IPS-15b (cell line): Measurements from ENCODE around the gene NKAIN4.

Experiments
- H3K27me3 ChIP-seq: one replicate; pipeline ENCODE4 v1.6.1; 2013; ENCODE audit warnings: low read length; ENCODE audit not compliant: control insufficient read depth, insufficient read depth
- H3K36me3 ChIP-seq: one replicate; pipeline ENCODE4 v1.6.1; 2013; ENCODE audit warnings: low read length; ENCODE audit not compliant: control insufficient read depth, insufficient read depth
- H3K4me1 ChIP-seq: one replicate; pipeline ENCODE4 v1.6.1; 2013; ENCODE audit warnings: mild to moderate bottlenecking, low read length; ENCODE audit not compliant: control insufficient read depth, insufficient read depth
- H3K4me3 ChIP-seq: one replicate; pipeline ENCODE4 v1.5.1; 2013; ENCODE audit warnings: low read depth, low read length
- H3K9ac ChIP-seq: one replicate; pipeline ENCODE4 v1.6.1; 2013; ENCODE audit warnings: low read depth, mild to moderate bottlenecking, low read length
- H3K9me3 ChIP-seq: one replicate; pipeline ENCODE4 v1.6.1; 2013; ENCODE audit warnings: mild to moderate bottlenecking, low read length; ENCODE audit not compliant: control insufficient read depth, insufficient read depth

The NKAIN4 gene

DNA sequence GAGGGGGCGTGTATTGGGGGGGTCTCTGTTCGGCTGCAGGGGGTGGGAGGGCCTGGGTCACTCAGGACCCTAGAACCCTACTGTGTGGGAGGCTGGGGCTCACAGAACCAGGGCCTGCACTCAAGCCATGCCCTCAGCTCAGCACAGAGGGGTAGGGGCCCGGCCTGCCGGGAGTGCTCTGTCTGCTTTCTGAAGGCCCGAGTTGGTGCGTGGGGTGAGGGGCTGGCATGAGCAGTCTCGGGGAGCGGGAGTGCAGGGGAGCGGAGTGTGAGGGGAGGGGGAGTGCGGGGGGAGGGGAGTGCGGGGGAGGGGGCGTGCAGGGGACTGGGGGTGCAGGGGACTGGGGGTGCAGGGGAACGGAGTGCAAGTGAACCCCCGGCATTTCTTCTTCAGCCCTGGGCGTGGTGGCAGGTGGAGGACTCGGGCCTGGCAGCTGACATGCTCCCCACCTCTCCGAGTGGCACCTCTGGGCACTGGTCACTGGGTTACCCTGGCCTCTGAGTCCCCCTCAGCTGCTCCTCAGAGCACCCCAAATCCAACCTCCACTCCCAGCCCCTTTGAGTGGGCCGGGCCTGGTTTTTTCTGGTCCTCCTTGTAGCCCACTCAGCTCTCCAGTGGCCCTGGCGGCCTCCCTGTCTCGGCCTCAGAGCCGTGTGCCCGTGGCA lies 39.7 kb upstream of the NKAIN4 start:
- Histone ChIP-seq H3K4me3 (no peak overlapping the region), H3K27me3 (peaks cover 4% of the 10 kb centered on the region), H3K9ac (no peak overlapping the region), H3K4me1 (peaks cover 3% of the 10 kb centered on the region), H3K9me3 (no peaks in the 10 kb centered on the region), H3K36me3 (peaks cover 8% of the 10 kb centered on the region)

DNA sequence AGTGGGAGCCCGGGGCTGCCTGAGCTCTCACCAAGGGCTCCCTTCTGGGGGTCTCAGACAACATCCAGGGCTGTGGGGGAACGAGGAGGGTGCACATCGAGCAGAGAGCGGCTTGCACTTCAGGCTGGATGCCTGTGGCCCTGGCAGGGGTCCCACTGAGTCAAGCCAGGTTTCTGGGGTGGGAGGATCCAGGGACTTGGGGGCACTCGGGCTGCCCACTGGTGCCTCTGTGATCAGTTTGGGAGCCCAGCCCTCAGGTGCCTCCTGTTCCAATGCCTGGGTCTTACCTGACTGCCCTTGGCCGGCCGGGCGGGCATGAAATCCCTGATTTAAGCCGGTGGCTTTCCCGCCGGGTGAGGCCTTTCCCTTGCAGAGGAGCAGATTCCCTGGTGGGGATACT lies 39.2 kb upstream of the NKAIN4 start:
- H3K27me3 ChIP-seq: peaks cover 4% of the 10 kb centered on the region
- peaks cover 13% of the 10 kb centered on the region for H3K36me3 ChIP-seq
- no peak overlapping the region for H3K4me3 ChIP-seq
- H3K9ac ChIP-seq: no peak overlapping the region
- no peaks in the 10 kb centered on the region for H3K9me3 ChIP-seq
- peaks cover 3% of the 10 kb centered on the region for H3K4me1 ChIP-seq

DNA sequence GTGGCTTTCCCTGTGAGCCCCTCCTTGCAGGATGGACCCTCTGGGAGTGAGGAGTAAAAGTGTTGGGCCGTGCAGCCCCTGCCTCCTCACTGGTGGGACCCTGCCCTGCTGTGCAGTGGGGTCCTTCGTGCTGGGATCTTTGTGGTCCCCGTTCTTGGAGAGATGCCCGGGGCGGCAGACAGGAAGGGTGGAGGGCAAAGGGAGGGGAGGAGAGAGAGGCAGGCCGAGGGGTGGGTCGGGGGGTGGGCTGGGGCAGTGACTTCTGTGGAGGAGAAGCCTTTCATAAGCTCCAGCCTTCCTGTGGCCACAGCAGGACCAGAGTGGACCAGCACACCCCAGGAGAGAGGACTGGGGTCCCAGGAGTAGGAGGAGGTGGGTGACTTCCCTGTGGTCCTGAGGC lies 38.6 kb upstream of the NKAIN4 start, which contains the start of gene COL20A1:
Gene COL20A1 (plus strand): TSS at position 283 of the 400 bp plus-strand sequence. CDS start 1,922 bp downstream, outside the sequence.
- Histone ChIP-seq H3K9ac (no peak within 1 kb of the TSS), H3K4me1 (peaks cover 3% of the 10 kb centered on the region), H3K36me3 (peaks cover 19% of the 10 kb centered on the region), H3K9me3 (no peaks in the 10 kb centered on the region), H3K27me3 (peaks cover 4% of the 10 kb centered on the region), H3K4me3 (no peak within 1 kb of the TSS)

DNA sequence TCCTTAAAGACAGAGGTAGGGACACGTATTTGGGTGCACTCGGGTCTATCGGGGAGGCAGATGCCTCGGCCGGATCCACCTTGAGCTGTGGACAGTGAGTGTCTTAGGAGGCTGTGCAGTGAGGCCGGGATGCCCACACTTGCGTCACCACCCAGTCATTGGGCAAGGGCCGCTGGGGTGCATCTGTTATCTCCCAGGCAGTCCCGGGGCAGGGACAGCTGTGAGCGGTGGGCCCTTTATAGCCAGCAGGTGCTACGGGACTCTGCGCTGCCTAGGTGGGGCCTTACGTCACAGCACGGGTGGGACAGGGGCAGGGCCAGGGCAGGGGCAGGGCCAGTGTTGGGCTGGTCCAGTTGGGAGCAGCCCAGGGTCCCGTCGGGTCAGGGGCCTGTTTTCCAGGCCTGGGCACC lies 38.0 kb upstream of the NKAIN4 start:
- H3K9ac ChIP-seq: no peak overlapping the region
- H3K36me3 ChIP-seq: peaks cover 23% of the 10 kb centered on the region
- H3K27me3 ChIP-seq: peaks cover 4% of the 10 kb centered on the region
- H3K4me3 ChIP-seq: no peak overlapping the region
- H3K4me1 ChIP-seq: peaks cover 3% of the 10 kb centered on the region
- no peaks in the 10 kb centered on the region for H3K9me3 ChIP-seq

DNA sequence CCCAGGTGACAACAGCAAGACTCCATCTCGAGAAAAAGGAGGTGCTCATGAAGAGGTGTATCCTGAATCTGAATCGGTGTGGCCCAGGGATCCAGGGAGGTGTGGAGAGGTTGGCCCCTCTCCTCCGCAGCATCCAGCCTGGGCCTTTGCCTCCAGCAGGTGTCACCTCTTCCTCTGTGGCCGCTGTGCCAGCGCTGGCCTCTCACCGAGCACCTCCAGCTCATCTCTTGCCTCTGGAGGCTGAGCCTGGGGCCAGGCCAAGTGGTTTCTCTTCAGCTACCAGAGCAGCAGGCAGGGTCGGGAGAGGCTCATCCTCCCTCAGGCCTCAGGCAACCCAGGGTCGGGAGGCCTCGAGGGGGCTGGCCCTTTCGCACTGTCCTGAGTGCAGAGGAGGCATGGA lies 37.5 kb upstream of the NKAIN4 start:
- H3K9me3 ChIP-seq: no peaks in the 10 kb centered on the region
- no peak overlapping the region for H3K9ac ChIP-seq
- peaks cover 4% of the 10 kb centered on the region for H3K27me3 ChIP-seq
- peaks cover 26% of the 10 kb centered on the region for H3K36me3 ChIP-seq
- H3K4me3 ChIP-seq: no peak overlapping the region
- H3K4me1 ChIP-seq: peaks cover 3% of the 10 kb centered on the region

DNA sequence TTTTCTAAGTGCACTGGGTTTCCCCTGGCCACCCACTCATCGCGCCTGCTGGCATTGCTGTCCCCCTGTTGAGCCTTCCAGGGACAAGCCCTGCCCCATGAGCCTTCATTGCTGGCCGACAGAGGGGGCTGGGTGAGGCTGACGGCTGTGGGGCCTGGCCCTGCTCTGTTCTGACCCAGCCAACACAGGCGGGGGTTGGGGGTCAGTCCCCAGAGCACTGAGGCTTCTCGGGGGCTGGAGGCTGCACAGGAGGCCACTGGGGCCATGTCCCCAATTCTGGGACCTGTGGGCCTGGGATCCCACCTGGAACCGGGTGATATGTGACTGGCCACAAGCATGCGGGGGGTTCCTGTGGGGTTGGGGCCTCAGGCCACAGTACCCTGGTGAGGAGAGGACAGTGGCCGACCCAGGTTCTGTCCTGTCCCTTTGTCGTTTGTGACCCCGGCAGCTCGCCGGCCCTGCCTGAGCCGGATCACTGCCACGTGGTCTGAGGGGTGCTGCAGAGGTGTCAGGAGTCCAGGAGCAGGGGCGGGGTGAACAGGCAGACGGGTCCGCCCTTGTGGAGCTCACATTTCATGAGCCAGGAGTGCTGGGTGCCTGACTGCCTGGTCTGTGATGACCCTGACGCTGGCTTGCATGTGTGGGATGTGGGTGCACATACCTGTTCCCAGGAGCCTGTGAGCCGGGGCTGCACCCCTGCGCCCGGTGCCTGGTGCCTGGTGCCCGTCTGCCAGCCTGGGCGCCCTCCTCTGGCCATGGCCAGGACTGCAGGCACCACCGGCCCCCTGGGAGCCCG lies 36.6 kb upstream of the NKAIN4 start:
- Histone ChIP-seq H3K4me1 (no peaks in the 10 kb centered on the region), H3K9ac (no peak overlapping the region), H3K36me3 (peaks cover 34% of the 10 kb centered on the region), H3K9me3 (no peaks in the 10 kb centered on the region), H3K4me3 (no peak overlapping the region), H3K27me3 (peaks cover 2% of the 10 kb centered on the region)

DNA sequence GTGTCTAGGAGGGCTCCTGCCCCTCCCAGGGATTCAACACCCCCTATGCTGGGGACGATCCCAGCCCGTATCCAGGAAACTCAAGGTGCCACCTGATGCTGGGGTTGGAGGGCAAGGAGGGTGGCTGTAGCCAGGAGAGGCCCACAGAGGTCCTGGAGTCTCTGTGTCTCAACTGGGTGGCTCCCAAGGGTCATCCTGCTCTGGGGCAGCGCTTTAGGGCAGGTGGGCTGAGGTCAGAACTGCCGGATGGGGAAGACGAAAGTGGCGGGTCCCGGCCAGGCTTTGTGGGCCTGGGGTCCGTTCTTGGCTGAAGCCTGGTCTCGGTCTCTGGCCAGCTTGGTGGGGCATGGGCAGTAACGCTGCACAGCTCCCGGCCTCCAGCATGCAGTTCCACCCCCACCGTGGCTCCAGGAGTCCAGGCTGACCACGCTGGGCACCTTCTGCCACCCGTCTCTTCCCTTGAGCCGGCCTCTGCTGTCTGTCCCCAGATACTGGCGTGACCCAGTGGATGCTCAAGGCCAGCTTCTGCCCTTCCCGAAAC lies 35.9 kb upstream of the NKAIN4 start:
- H3K27me3 ChIP-seq: peaks cover under 1% of the 10 kb centered on the region
- H3K4me1 ChIP-seq: no peaks in the 10 kb centered on the region
- H3K36me3 ChIP-seq: peaks cover 40% of the 10 kb centered on the region
- no peaks in the 10 kb centered on the region for H3K9me3 ChIP-seq
- H3K4me3 ChIP-seq: no peak overlapping the region
- H3K9ac ChIP-seq: no peak overlapping the region

DNA sequence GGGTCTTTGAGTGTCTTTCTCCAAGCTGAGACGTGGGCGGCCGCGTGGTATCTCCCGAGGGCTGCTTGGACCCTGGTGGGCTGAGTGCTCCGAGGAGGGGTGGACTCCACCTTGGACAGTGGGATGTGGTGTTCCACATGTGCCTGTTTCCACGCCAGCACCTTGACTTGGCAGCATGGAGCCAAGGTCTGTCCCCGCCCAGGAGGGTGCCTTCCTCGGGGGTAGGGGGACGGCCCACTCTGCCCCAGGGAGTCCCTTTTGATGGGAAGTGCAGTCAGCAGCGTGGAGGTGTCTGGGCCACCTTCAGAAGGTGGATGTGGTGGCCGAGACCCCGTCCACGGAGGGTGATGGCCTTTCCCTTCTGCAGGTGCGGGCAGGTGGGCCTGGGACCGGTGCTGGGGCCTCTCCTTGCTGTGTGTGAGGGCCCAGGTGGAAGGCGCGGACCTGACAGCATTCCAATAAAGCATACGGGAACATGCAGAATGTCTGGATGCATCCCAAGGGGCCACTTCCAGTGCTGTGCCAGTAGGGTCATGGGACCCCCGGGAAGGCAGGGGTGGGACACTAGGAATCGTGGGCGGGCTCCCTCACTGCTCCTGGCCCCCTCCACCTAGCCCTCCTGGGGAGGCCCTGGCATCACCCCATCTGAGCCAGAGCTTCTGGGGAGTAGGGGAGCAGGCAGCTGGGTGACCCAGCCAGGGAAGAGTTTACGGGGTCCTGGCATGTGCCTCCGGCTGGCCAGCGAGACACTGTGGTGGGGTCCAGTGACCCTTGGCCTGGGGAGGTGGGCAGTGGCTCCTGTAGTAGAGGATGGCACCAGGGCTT lies 35.3 kb upstream of the NKAIN4 start:
- peaks cover 46% of the 10 kb centered on the region for H3K36me3 ChIP-seq
- no peaks in the 10 kb centered on the region for H3K9me3 ChIP-seq
- no peak overlapping the region for H3K9ac ChIP-seq
- no peaks in the 10 kb centered on the region for H3K27me3 ChIP-seq
- H3K4me3 ChIP-seq: no peak overlapping the region
- H3K4me1 ChIP-seq: no peaks in the 10 kb centered on the region

DNA sequence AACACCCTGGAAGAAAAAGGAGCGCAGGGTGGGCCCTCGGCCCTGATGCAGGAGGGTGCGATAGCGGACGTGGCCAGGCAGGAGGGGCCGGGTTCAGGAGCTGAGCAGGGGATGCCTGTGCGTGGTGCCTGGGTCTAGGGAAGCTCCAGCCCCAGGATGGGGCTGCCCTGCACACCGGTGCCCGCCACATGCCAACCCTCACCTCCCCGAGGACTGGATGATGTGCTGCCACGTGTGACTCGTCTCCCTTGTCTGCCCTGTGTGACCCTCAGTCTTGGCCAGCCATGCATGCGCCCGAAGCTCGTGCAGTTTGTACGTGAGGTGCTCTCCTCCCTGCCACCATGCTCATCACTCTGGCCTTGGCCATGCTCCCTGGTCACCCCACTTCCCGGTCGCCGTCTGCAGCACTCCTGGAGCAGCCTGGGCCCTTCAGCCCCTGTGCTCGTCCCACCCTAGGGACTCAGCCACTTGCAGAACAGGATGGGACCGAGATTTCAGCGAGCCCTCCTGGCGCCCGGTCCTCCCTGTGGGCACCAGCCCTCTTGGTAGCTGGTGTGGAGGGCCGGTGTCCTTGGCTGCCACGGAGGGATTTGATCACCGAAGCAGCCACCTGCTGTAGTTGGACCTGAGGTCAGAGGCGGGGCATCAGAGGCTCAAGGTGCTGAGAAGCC lies 34.5 kb upstream of the NKAIN4 start:
- Histone ChIP-seq H3K9ac (no peak overlapping the region), H3K36me3 (peaks cover 53% of the 10 kb centered on the region), H3K9me3 (no peaks in the 10 kb centered on the region), H3K27me3 (no peaks in the 10 kb centered on the region), H3K4me1 (no peaks in the 10 kb centered on the region), H3K4me3 (no peak overlapping the region)

DNA sequence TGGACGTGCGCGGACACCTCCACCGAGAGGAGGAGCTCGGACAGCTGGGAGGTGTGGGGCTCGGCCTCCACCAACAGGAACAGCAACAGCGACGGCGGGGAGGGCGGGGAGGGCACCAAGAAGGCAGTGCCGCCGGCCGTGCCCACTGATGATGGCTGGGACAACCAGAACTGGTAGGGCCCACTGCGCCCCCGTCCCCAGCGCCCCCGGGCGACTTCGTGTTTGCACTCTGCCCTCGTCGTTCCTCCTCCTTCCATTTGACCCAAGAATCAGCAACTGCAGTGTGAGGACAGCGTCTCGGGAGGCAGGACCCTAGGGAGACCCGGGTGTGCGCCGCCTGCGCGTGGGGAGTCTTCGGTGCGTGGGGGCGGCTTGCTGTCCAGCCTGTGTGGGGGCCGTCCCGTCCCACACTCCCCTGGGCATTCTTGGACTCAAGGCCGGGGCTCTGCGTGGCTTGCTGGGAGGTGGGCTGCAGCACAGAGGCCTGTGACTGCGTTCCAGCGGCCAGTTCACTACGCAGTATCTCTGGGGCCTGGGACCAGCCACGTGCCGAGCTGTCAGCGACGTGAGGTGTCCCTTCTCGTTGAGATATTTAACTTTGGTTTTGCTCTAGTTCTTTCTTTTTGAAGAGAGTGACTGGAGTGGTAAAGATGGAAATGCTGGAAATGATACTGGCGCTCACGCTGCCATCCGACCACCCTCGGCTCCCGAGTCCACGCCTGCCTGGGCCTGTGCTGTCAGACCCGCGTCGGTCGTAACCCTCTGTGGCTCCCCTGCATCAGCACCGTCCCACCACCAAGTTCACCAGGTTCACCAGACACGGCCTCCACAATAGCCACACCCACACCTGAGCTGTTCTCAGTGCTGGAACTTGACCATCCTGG lies 33.7 kb upstream of the NKAIN4 start:
- H3K27me3 ChIP-seq: no peaks in the 10 kb centered on the region
- H3K4me1 ChIP-seq: no peaks in the 10 kb centered on the region
- H3K9me3 ChIP-seq: no peaks in the 10 kb centered on the region
- H3K4me3 ChIP-seq: no peak overlapping the region
- H3K9ac ChIP-seq: no peak overlapping the region
- peaks cover 61% of the 10 kb centered on the region for H3K36me3 ChIP-seq
